ENCODE measurements around the gene ZNF776. TPM values are rescaled to one million over a fixed set of nuclear protein-coding genes. Genes with fewer than 3 reads are reported as not detected.

Gene ZNF776
- total and polyA plus RNA-seq, 2 of the 13 experiments (the other 11 are each of a cell fraction or from before 2014, with no cell fraction given) = 7.6 to 16.9 TPM

GRCh38 chr19:57706346-57706745, 40.3 kb upstream of the ZNF776 start:
- H3K9me3 ChIP-seq (ENCODE audit: low read length) = no peaks in the 10 kb centered on the region
- no peak for ATAC-seq
- 0 out of 5 replicates have a peak, but pooled peaks cover 0 to 7% of the 10 kb centered on the region in 2 experiments for H3K36me3 ChIP-seq (replicated peaks in 1 of 2; ENCODE audit: control insufficient read depth in 1 of 2, insufficient read depth in 2 of 2, low read length in 2 of 2)
- no peak overlapping the region for H2AFZ ChIP-seq (ENCODE audit: low read length)
- in situ Hi-C loops (cut with HindIII; ENCODE audit: extremely low pct_ligation_motif_present, low pct_unique_long_range_greater_than_20kb) = no loop called here
- ChIA-PET CTCF (ENCODE audit: low intra/inter-chr PET ratio, low total read pairs) (no interaction called here), POLR2A (no interaction called here)
- intact Hi-C loops (cut with micrococcal nuclease; ENCODE audit: unreplicated experiment) = no loop called here
- H4K20me1 ChIP-seq (ENCODE audit: insufficient read depth, low read length) = no peaks in the 10 kb centered on the region
- H3K4me1 ChIP-seq (ENCODE audit: insufficient read depth, low read length) = no peaks in the 10 kb centered on the region
- H3K79me2 ChIP-seq (ENCODE audit: insufficient read depth, low read length) = no peaks in the 10 kb centered on the region
- H3K27me3 ChIP-seq (ENCODE audit: control insufficient read depth in 1 of 2, insufficient read depth in 2 of 2, low read length in 2 of 2) = no peaks in the 10 kb centered on the region
- H3K9ac ChIP-seq (ENCODE audit: insufficient read depth, low read depth, low read length) = no peak overlapping the region
- no peak overlapping the region for H3K4me3 ChIP-seq (replicated peaks in 1 of 3; ENCODE audit: insufficient read depth in 1 of 3, low read depth in 2 of 3, low read length in 3 of 3)
- 100% methylated on average over 1 of the region's 1 CpG for WGBS (ENCODE audit: low lambda C conversion rate)
- no peak for DNase-seq (ENCODE audit: low spot score)
- no peak for FAIRE-seq
- no peak overlapping the region for H3K4me2 ChIP-seq (ENCODE audit: low read depth, low read length)
- TF ChIP-seq MAFF (IDR thresholded peaks at IDR 0.05; ENCODE audit: low read depth, low read length) (peak; percentile 67), MAFK (conservative IDR thresholded peaks at IDR 0.05 in 1 of 2, IDR thresholded peaks at IDR 0.05 in 1 of 2; ENCODE audit: low read length in 2 of 2) (peak; percentile 64 to 86; a peak in 3 of 4 replicates), ZNF883 (CRISPR knock-in tag; IDR thresholded peaks at IDR 0.05; ENCODE audit: not compliant biosample characterization) (no peak), ZBTB49 (CRISPR knock-in tag; IDR thresholded peaks at IDR 0.05; ENCODE audit: borderline replicate concordance) (no peak)
- BruUV-seq (replicated peaks) = no TSS peak
- no peak overlapping the region for H3K27ac ChIP-seq (ENCODE audit: extremely low read length, insufficient read depth, low read length)

- CTCF ChIA-PET (ENCODE audit: low intra/inter-chr PET ratio, low total read pairs) = no interaction called here
- no peak within 1 kb of the TSS for H2AFZ ChIP-seq (ENCODE audit: low read length)
- H3K4me3 ChIP-seq (replicated peaks in 1 of 3; ENCODE audit: insufficient read depth in 1 of 3, low read depth in 2 of 3, low read length in 3 of 3) = no peak within 1 kb of the TSS
- DNase-seq (ENCODE audit: low spot score) = no peak
- H4K20me1 ChIP-seq (ENCODE audit: insufficient read depth, low read length) = no peaks in the 10 kb centered on the region
- POLR2A ChIA-PET = no interaction called here
- no peaks in the 10 kb centered on the region for H3K79me2 ChIP-seq (ENCODE audit: insufficient read depth, low read length)
- peaks cover 0 to 9% of the 10 kb centered on the region in 2 experiments; a peak in 1 of 5 replicates for H3K36me3 ChIP-seq (replicated peaks in 1 of 2; ENCODE audit: control insufficient read depth in 1 of 2, insufficient read depth in 2 of 2, low read length in 2 of 2)
- no peaks in the 10 kb centered on the region for H3K27me3 ChIP-seq (ENCODE audit: control insufficient read depth in 1 of 2, insufficient read depth in 2 of 2, low read length in 2 of 2)
- BruUV-seq (replicated peaks) = no TSS peak
- H3K4me2 ChIP-seq (ENCODE audit: low read depth, low read length) = no peak within 1 kb of the TSS
- no peak within 1 kb of the TSS for H3K27ac ChIP-seq (ENCODE audit: extremely low read length, insufficient read depth, low read length)
- 97% methylated on average over 53 of the region's 53 CpGs for WGBS (ENCODE audit: low lambda C conversion rate)
- in situ Hi-C loops (cut with HindIII; ENCODE audit: extremely low pct_ligation_motif_present, low pct_unique_long_range_greater_than_20kb) = no loop called here
- intact Hi-C loops (cut with micrococcal nuclease; ENCODE audit: unreplicated experiment) = no loop called here
- no peak within 1 kb of the TSS for H3K9ac ChIP-seq (ENCODE audit: insufficient read depth, low read depth, low read length)
- TF ChIP-seq AGO2 (optimal IDR thresholded peaks at IDR 0.05; ENCODE audit: low read depth, low read length) = peak; percentile 32
- TF ChIP-seq ZNF317 (CRISPR knock-in tag; IDR thresholded peaks at IDR 0.05) = no peak
- no peaks in the 10 kb centered on the region for H3K4me1 ChIP-seq (ENCODE audit: insufficient read depth, low read length)
- no peak for ATAC-seq
- no peak for FAIRE-seq
- no peaks in the 10 kb centered on the region for H3K9me3 ChIP-seq (ENCODE audit: low read length)
Measured at GRCh38 chr19:57708641-57709361, 37.8 kb upstream of the ZNF776 start, which contains the start of gene ZNF154. Gene ZNF154 (minus strand): TSS chr19:57709204. CDS start chr19:57708971, 233 bp downstream.
